ENCODE data around the gene LHX8. TPM values are rescaled to one million over a fixed set of nuclear protein-coding genes. Genes with fewer than 3 reads are reported as not detected.

The LHX8 gene
- total RNA-seq, 1 experiment from 2014 or later, result not detected

- intact Hi-C loops (cut with micrococcal nuclease), result no loop called here
- TF ChIP-seq CTCF (IDR thresholded peaks at IDR 0.05; ENCODE audit: unreplicated experiment), result no peak
- DNase-seq (ENCODE audit: unreplicated experiment), result no peak
- ChIA-PET POLR2A (interaction anchor here (0.6 kb wide), 1 partner anchor 50 kb away, joined by 4 read pairs; no protein-coding TSS in a partner anchor), CTCF (interaction anchor here (0.7 kb wide), 1 partner anchor 342 kb away, joined by 3 read pairs; no protein-coding TSS in a partner anchor)
- Mint-ChIP-seq H3K4me1 (ENCODE audit: insufficient read depth, unreplicated experiment) (no peaks in the 10 kb centered on the region), H3K27me3 (ENCODE audit: insufficient read depth, unreplicated experiment) (no peaks in the 10 kb centered on the region), H3K4me3 (ENCODE audit: unreplicated experiment) (no peak overlapping the region), H3K27ac (ENCODE audit: low read depth, unreplicated experiment) (no peak overlapping the region), H3K36me3 (ENCODE audit: insufficient read depth, unreplicated experiment) (no peaks in the 10 kb centered on the region), H3K9me3 (ENCODE audit: unreplicated experiment) (peaks cover 7% of the 10 kb centered on the region)
- BruUV-seq (replicated peaks), result no TSS peak
Observed at GRCh38 chr1:75115654-75116053, 18.5 kb upstream of the LHX8 start.

- Mint-ChIP-seq H3K36me3 (ENCODE audit: insufficient read depth, unreplicated experiment) (no peaks in the 10 kb centered on the region), H3K4me1 (ENCODE audit: insufficient read depth, unreplicated experiment) (no peaks in the 10 kb centered on the region), H3K4me3 (ENCODE audit: unreplicated experiment) (no peak overlapping the region), H3K27me3 (ENCODE audit: insufficient read depth, unreplicated experiment) (no peaks in the 10 kb centered on the region), H3K9me3 (ENCODE audit: unreplicated experiment) (peaks cover 5% of the 10 kb centered on the region), H3K27ac (ENCODE audit: low read depth, unreplicated experiment) (no peak overlapping the region)
- intact Hi-C loops (cut with micrococcal nuclease), result no loop called here
- no peak for DNase-seq (ENCODE audit: unreplicated experiment)
- TF ChIP-seq CTCF (IDR thresholded peaks at IDR 0.05; ENCODE audit: unreplicated experiment), result no peak
- BruUV-seq (replicated peaks), result no TSS peak
- POLR2A ChIA-PET, result no interaction called here
- CTCF ChIA-PET, result interaction anchor here (1.0 kb wide), 1 partner anchor 9 kb away, joined by 3 read pairs; no protein-coding TSS in a partner anchor
Observed at GRCh38 chr1:75123756-75124155, 10.4 kb upstream of the LHX8 start.

- no peaks in the 10 kb centered on the region for H3K4me1 Mint-ChIP-seq (ENCODE audit: insufficient read depth, unreplicated experiment)
- CTCF ChIA-PET, result no interaction called here
- POLR2A ChIA-PET, result no interaction called here
- H3K36me3 Mint-ChIP-seq (ENCODE audit: insufficient read depth, unreplicated experiment), result no peaks in the 10 kb centered on the region
- H3K9me3 Mint-ChIP-seq (ENCODE audit: unreplicated experiment), result peaks cover 5% of the 10 kb centered on the region
- DNase-seq (ENCODE audit: unreplicated experiment), result no peak
- H3K27me3 Mint-ChIP-seq (ENCODE audit: insufficient read depth, unreplicated experiment), result no peaks in the 10 kb centered on the region
- intact Hi-C loops (cut with micrococcal nuclease), result no loop called here
- no peak for TF ChIP-seq CTCF (IDR thresholded peaks at IDR 0.05; ENCODE audit: unreplicated experiment)
- no TSS peak for BruUV-seq (replicated peaks)
- H3K27ac Mint-ChIP-seq (ENCODE audit: low read depth, unreplicated experiment), result no peak overlapping the region
- H3K4me3 Mint-ChIP-seq (ENCODE audit: unreplicated experiment), result no peak overlapping the region
Observed at GRCh38 chr1:75124510-75124909, 9.7 kb upstream of the LHX8 start.

GRCh38 chr1:75125161-75125726 lies 8.9 kb upstream of the LHX8 start:
- Mint-ChIP-seq H3K27me3 (ENCODE audit: insufficient read depth, unreplicated experiment) (no peaks in the 10 kb centered on the region), H3K4me1 (ENCODE audit: insufficient read depth, unreplicated experiment) (no peaks in the 10 kb centered on the region), H3K36me3 (ENCODE audit: insufficient read depth, unreplicated experiment) (no peaks in the 10 kb centered on the region), H3K27ac (ENCODE audit: low read depth, unreplicated experiment) (no peak overlapping the region), H3K9me3 (ENCODE audit: unreplicated experiment) (peaks cover 5% of the 10 kb centered on the region), H3K4me3 (ENCODE audit: unreplicated experiment) (no peak overlapping the region)
- ChIA-PET POLR2A (no interaction called here), CTCF (no interaction called here)
- intact Hi-C loops (cut with micrococcal nuclease), result no loop called here
- no peak for DNase-seq (ENCODE audit: unreplicated experiment)
- TF ChIP-seq CTCF (IDR thresholded peaks at IDR 0.05; ENCODE audit: unreplicated experiment), result no peak
- BruUV-seq (replicated peaks), result no TSS peak

Data from MCF 10A (cell line).